IMR-90 (cell line): ENCODE results near the gene TRIM32. TPM values are rescaled to one million over a fixed set of nuclear protein-coding genes. Genes with fewer than 3 reads are reported as not detected.

Experiments
- ATAC-seq: fragments of 200-7000 bp; cut with Tn5 transposase; 2 replicates; pipeline ENCODE4 v1.9.1; 2020; ENCODE audit warnings: low read depth, mild to moderate bottlenecking, moderate library complexity
- BruUV-seq: library from RNA; stranded (reverse); fragments of 400-500 nt; replicated peaks from 2 replicates; lab custom pipeline; 2021; lab: Mats Ljungman, UMichigan
- CTCF ChIA-PET: fragments of 300-600 bp; formaldehyde crosslinking; extraction: SDS; loops from one replicate; lab custom pipeline; 2021; ENCODE audit warnings: antibody characterized with exemption; lab: Yijun Ruan, JAX
- POLR2A ChIA-PET: fragments of 300-600 bp; sonication (Branson Sonifier 250); formaldehyde crosslinking; loops from one replicate; lab custom pipeline; 2022; ENCODE audit warnings: antibody characterized with exemption; ENCODE audit not compliant: unreplicated experiment; lab: Charles Lee
- DNase-seq: peaks from one replicate; pipeline ENCODE4 v3.0.0; 2013
- H2AFZ ChIP-seq: replicated peaks from 2 replicates; pipeline ENCODE3; 2013; ENCODE audit warnings: low read length, mild to moderate bottlenecking; ENCODE audit not compliant: poor library complexity
- H2AK5ac ChIP-seq: 2 replicates; pipeline ENCODE4 v1.6.1; 2013; ENCODE audit warnings: low read depth, low read length, inconsistent platforms
- H2AK9ac ChIP-seq: replicated peaks from 2 replicates; pipeline ENCODE3; 2013; ENCODE audit warnings: mild to moderate bottlenecking, low read depth, low read length, moderate library complexity; ENCODE audit not compliant: poor library complexity
- H2BK120ac ChIP-seq: 2 replicates; pipeline ENCODE4 v1.6.1; 2013; ENCODE audit warnings: low read depth, low read length, inconsistent platforms
- H2BK15ac ChIP-seq: 3 replicates; pipeline ENCODE4 v1.6.1; 2013; ENCODE audit warnings: low read depth, low read length, inconsistent platforms
- H2BK20ac ChIP-seq: 2 replicates; pipeline ENCODE4 v1.6.1; 2013; ENCODE audit warnings: low read depth, mild to moderate bottlenecking, inconsistent platforms, low read length, moderate library complexity
- H2BK5ac ChIP-seq: 2 replicates; pipeline ENCODE4 v1.6.1; 2013; ENCODE audit warnings: mild to moderate bottlenecking, low read depth, low read length, inconsistent platforms; ENCODE audit not compliant: poor library complexity, severe bottlenecking
- H3K14ac ChIP-seq: replicated peaks from 2 replicates; pipeline ENCODE4 v1.6.1; 2013; ENCODE audit warnings: low read depth, low read length, inconsistent platforms
- H3K18ac ChIP-seq: 2 replicates; pipeline ENCODE4 v1.6.1; 2013; ENCODE audit warnings: low read depth, low read length, control low read depth
- H3K23ac ChIP-seq: 2 replicates; pipeline ENCODE4 v1.6.1; 2013; ENCODE audit warnings: low read depth, low read length, inconsistent platforms
- H3K27ac ChIP-seq: 2 replicates; pipeline ENCODE4 v1.5.1; 2013; ENCODE audit warnings: mild to moderate bottlenecking, control low read depth, low read length; ENCODE audit not compliant: insufficient read depth
- H3K27me3 ChIP-seq: 2 replicates; pipeline ENCODE4 v1.6.1; 2013; ENCODE audit warnings: low read length; ENCODE audit not compliant: control insufficient read depth, insufficient read depth
- H3K36me3 ChIP-seq: 2 replicates; pipeline ENCODE4 v1.6.1; 2013; ENCODE audit warnings: low read length, mixed read lengths; ENCODE audit not compliant: control insufficient read depth, insufficient read depth
- H3K4ac ChIP-seq: 2 replicates; pipeline ENCODE4 v1.6.1; 2013; ENCODE audit warnings: low read depth, low read length, inconsistent platforms
- H3K4me1 ChIP-seq: 2 replicates; pipeline ENCODE4 v1.6.1; 2013; ENCODE audit warnings: low read length, mixed read lengths; ENCODE audit not compliant: control insufficient read depth, insufficient read depth
- H3K4me2 ChIP-seq: 2 replicates; pipeline ENCODE4 v1.6.1; 2013; ENCODE audit warnings: low read depth, mild to moderate bottlenecking, control low read depth, low read length, moderate library complexity
- H3K4me3 ChIP-seq: 2 replicates; pipeline ENCODE4 v1.5.1; 2013; ENCODE audit warnings: low read depth, mild to moderate bottlenecking, control low read depth, low read length, moderate library complexity; ENCODE audit not compliant: insufficient read depth
- H3K56ac ChIP-seq: 2 replicates; pipeline ENCODE4 v1.6.1; 2013; ENCODE audit warnings: low read length, inconsistent platforms; ENCODE audit not compliant: insufficient read depth; ENCODE audit errors: extremely low read depth
- H3K79me1 ChIP-seq, 2 experiments: 2 replicates each; pipeline ENCODE4 v1.6.1; 2013; ENCODE audit warnings: low read length in 2 of 2, inconsistent platforms in 1 of 2, low read depth in 1 of 2
- H3K9ac ChIP-seq: 2 replicates; pipeline ENCODE4 v1.6.1; 2013; ENCODE audit warnings: low read depth, low read length, control low read depth
- H3K9me1 ChIP-seq: 2 replicates; pipeline ENCODE4 v1.6.1; 2013; ENCODE audit warnings: low read length, inconsistent platforms; ENCODE audit not compliant: insufficient read depth
- H3K9me3 ChIP-seq: 2 replicates; pipeline ENCODE4 v1.6.1; 2013; ENCODE audit warnings: low read length; ENCODE audit not compliant: control insufficient read depth, insufficient read depth
- H4K20me1 ChIP-seq: 2 replicates; pipeline ENCODE4 v1.6.1; 2013; ENCODE audit warnings: low read length, inconsistent platforms; ENCODE audit not compliant: insufficient read depth
- H4K5ac ChIP-seq: 2 replicates; pipeline ENCODE4 v1.6.1; 2013; ENCODE audit warnings: mild to moderate bottlenecking, low read depth, low read length, control low read depth
- H4K8ac ChIP-seq, 2 experiments: 2 replicates each; pipeline ENCODE4 v1.6.1; 2013; ENCODE audit warnings: low read depth in 2 of 2, low read length in 2 of 2, control low read depth in 1 of 2, inconsistent platforms in 1 of 2
- H4K91ac ChIP-seq: 2 replicates; pipeline ENCODE4 v1.6.1; 2013; ENCODE audit warnings: low read depth, low read length, inconsistent platforms; ENCODE audit not compliant: insufficient read depth
- BHLHE40 ChIP-seq: fragments of 150-350 bp; IDR thresholded peaks from 2 replicates; pipeline ENCODE4 v1.6.1; 2016; ENCODE audit warnings: mild to moderate bottlenecking, low read depth, low read length
- CEBPB ChIP-seq: IDR thresholded peaks from 2 replicates; pipeline ENCODE4 v1.6.1; 2012; ENCODE audit warnings: low read depth, low read length, improper control_type of control experiment
- FOS ChIP-seq: fragments of 150-350 bp; IDR thresholded peaks from 2 replicates; pipeline ENCODE4 v1.6.1; 2016; ENCODE audit warnings: low read depth, low read length
- MAZ ChIP-seq: IDR thresholded peaks from 2 replicates; pipeline ENCODE4 v1.6.1; 2012; ENCODE audit warnings: low read depth, mild to moderate bottlenecking, low read length, improper control_type of control experiment, moderate library complexity, borderline replicate concordance
- MXI1 ChIP-seq: IDR thresholded peaks from 2 replicates; pipeline ENCODE4 v1.6.1; 2012; ENCODE audit warnings: low read depth, mild to moderate bottlenecking, low read length, moderate library complexity, borderline replicate concordance
- RAD21 ChIP-seq: IDR thresholded peaks from 2 replicates; pipeline ENCODE4 v1.6.1; 2012; ENCODE audit warnings: low read length, improper control_type of control experiment
- SMC3 ChIP-seq: fragments of 150-350 bp; IDR thresholded peaks from 2 replicates; pipeline ENCODE4 v1.6.1; 2016; ENCODE audit warnings: low read depth, mild to moderate bottlenecking, antibody characterized with exemption, low read length, moderate library complexity
- WGBS, 2 experiments: methylation state at CpG; one replicate each; pipeline versions ENCODE4 v1.1.5 to v1.1.7; 2013; ENCODE audit warnings: missing lambda C conversion rate in 2 of 2; ENCODE audit not compliant: insufficient read length in 1 of 2; ENCODE audit errors: extremely low coverage in 2 of 2; 5-methylcytosine and 5-hydroxymethylcytosine counted together
- dilution Hi-C: fragments of 300-500 bp; cut with HindIII; formaldehyde crosslinking; loops from one replicate; pipeline ENCODE4 v1.14.3; 2018; ENCODE audit warnings: low sequenced_read_pairs; ENCODE audit not compliant: unreplicated experiment
- in situ Hi-C: fragments of 300-500 bp; cut with MboI; formaldehyde crosslinking; loops from 3 replicates; pipeline ENCODE4 v1.14.3; 2019; ENCODE audit warnings: low sequenced_read_pairs, inconsistent platforms, mixed read lengths
- intact Hi-C: fragments of 100-400 bp; cut with micrococcal nuclease; formaldehyde crosslinking; loops from 2 replicates; pipeline ENCODE4 v1.10.0; 2022
- polyA plus RNA-seq, 3 experiments: library from polyadenylated mRNA; depleted of rRNA; stranded (reverse); fragments of >200 nt; gene quantifications; 2 replicates each; pipeline ENCODE4 v1.2.3, GENCODE V29; 2012; ENCODE audit warnings: low replicate concordance in 1 of 3
- total RNA-seq: library from RNA; depleted of rRNA; stranded (reverse); fragments of >200 nt; gene quantifications from 2 replicates; pipeline ENCODE4 v1.2.3, GENCODE V29; 2012

TRIM32 gene
- total and polyA plus RNA-seq, 2 of the 4 experiments (the other 2 are of a cell fraction), result 12.8 to 31.0 TPM

DNA sequence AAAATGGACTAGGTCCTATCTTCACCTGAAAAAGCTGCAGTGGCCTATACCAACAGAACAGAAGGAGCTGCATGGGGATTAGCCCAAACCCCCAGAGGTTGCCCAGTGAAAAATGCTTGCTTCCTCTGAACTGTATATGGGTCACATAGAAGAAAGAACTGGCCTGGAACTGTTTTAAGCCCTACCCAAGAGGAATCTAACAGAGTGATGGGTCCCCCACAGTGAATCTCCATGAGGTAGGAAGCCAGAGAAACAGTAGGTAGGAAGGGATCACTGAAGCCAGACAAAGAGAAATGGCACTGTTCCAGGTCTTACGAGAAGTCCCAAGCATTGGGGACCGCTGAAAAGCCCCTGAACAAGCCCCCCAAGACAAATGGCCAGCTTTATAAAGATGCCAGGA lies 28.8 kb upstream of the TRIM32 start:
- Histone ChIP-seq H3K9me3 (no peaks in the 10 kb centered on the region), H3K56ac (no peak overlapping the region), H3K27ac (no peak overlapping the region), H2BK20ac (no peak overlapping the region), H2BK5ac (no peak overlapping the region), H2AK5ac (no peak overlapping the region), H3K9me1 (no peaks in the 10 kb centered on the region), H3K14ac (no peak overlapping the region), H4K91ac (no peak overlapping the region), H3K4me3 (no peak overlapping the region), H3K4me1 (peaks cover 6% of the 10 kb centered on the region), H3K79me1 (no peaks in the 10 kb centered on the region), H3K36me3 (no peaks in the 10 kb centered on the region), H2AK9ac (no peak overlapping the region), H2BK15ac (no peak overlapping the region), H2AFZ (no peak overlapping the region), H2BK120ac (no peak overlapping the region), H3K4me2 (no peak overlapping the region), H3K23ac (no peak overlapping the region), H4K5ac (no peak overlapping the region), H3K4ac (no peak overlapping the region), H3K18ac (no peak overlapping the region), H3K27me3 (no peaks in the 10 kb centered on the region; the same call in 1 of the 2 replicates), H4K8ac (no peak overlapping the region), H4K20me1 (no peaks in the 10 kb centered on the region), H3K9ac (no peak overlapping the region)
- dilution Hi-C loops, result no loop called here
- POLR2A ChIA-PET, result no interaction called here
- in situ Hi-C loops, result loop anchor here (10.0 kb wide), 1 partner anchor 1063 kb away; no protein-coding TSS in a partner anchor
- intact Hi-C loops, result loop anchor here (10.0 kb wide), 1 partner anchor 253 kb away; no protein-coding TSS in a partner anchor
- CTCF ChIA-PET, result no interaction called here
- no peak for DNase-seq
- no peak for ATAC-seq
- no TSS peak for BruUV-seq
- 86% methylated on average over 1 of the region's 2 CpGs; no CpG with 5 or more reads in 1 of the 2 experiments for WGBS, 2 experiments
- TF ChIP-seq MAZ (no peak), RAD21 (no peak), FOS (no peak), MXI1 (no peak), CEBPB (no peak), SMC3 (no peak), BHLHE40 (no peak)
